ENCODE measurements around the gene ZNF292.
"Not testable (repeated sequence)": the region's sequence is repeated elsewhere in the genome, so short reads cannot be mapped to it uniquely, and the experiment has no call there.

The ZNF292 gene

GRCh38 chr6:87154993-87155841 lies at the start of gene ZNF292:
Gene ZNF292 (plus strand): TSS chr6:87155565. CDS start chr6:87155592, 27 bp downstream.
- peak; percentile 92 for DNase-seq (ENCODE audit: low read depth, low spot score)

GRCh38 chr6:87105823-87106222 lies 49.5 kb upstream of the ZNF292 start:
- no peak for DNase-seq (ENCODE audit: low read depth, low spot score)

GRCh38 chr6:87110636-87111035 lies 44.7 kb upstream of the ZNF292 start:
- DNase-seq (ENCODE audit: low read depth, low spot score): no peak

- DNase-seq (ENCODE audit: low read depth, low spot score): no peak
Measured at GRCh38 chr6:87115402-87116135, 39.8 kb upstream of the ZNF292 start.

- no peak for DNase-seq (ENCODE audit: low read depth, low spot score)
Measured at GRCh38 chr6:87116922-87117321, 38.4 kb upstream of the ZNF292 start.

- no peak for DNase-seq (ENCODE audit: low read depth, low spot score)
Measured at GRCh38 chr6:87118054-87118453, 37.3 kb upstream of the ZNF292 start.

- no peak for DNase-seq (ENCODE audit: low read depth, low spot score)
Measured at GRCh38 chr6:87122477-87122876, 32.9 kb upstream of the ZNF292 start.

- DNase-seq (ENCODE audit: low read depth, low spot score): no peak
Measured at GRCh38 chr6:87124074-87124473, 31.3 kb upstream of the ZNF292 start.

GRCh38 chr6:87126501-87126900 lies 28.9 kb upstream of the ZNF292 start:
- DNase-seq (ENCODE audit: low read depth, low spot score): no peak

- DNase-seq (ENCODE audit: low read depth, low spot score): no peak
Measured at GRCh38 chr6:87127737-87128136, 27.6 kb upstream of the ZNF292 start.

- no peak for DNase-seq (ENCODE audit: low read depth, low spot score)
Measured at GRCh38 chr6:87136963-87137362, 18.4 kb upstream of the ZNF292 start.

GRCh38 chr6:87139236-87139635 lies 16.1 kb upstream of the ZNF292 start:
- no peak for DNase-seq (ENCODE audit: low read depth, low spot score)

GRCh38 chr6:87139927-87140326 lies 15.4 kb upstream of the ZNF292 start:
- not testable (repeated sequence) for DNase-seq (ENCODE audit: low read depth, low spot score)

GRCh38 chr6:87146363-87146762 lies 9.0 kb upstream of the ZNF292 start:
- no peak for DNase-seq (ENCODE audit: low read depth, low spot score)

- DNase-seq (ENCODE audit: low read depth, low spot score): no peak
Measured at GRCh38 chr6:87150406-87150805, 5.0 kb upstream of the ZNF292 start.

GRCh38 chr6:87151471-87151780 lies 3.9 kb upstream of the ZNF292 start:
- no peak for DNase-seq (ENCODE audit: low read depth, low spot score)

- no peak for DNase-seq (ENCODE audit: low read depth, low spot score)
Measured at GRCh38 chr6:87151781-87152525, 3.4 kb upstream of the ZNF292 start.

- DNase-seq (ENCODE audit: low read depth, low spot score): no peak
Measured at GRCh38 chr6:87152526-87152955, 2.8 kb upstream of the ZNF292 start.

- no peak for DNase-seq (ENCODE audit: low read depth, low spot score)
Measured at GRCh38 chr6:87154641-87154992, 748 bp upstream of the ZNF292 start.

GRCh38 chr6:87155842-87156815 lies 764 bp downstream of the ZNF292 start:
- no peak for DNase-seq (ENCODE audit: low read depth, low spot score)

- DNase-seq (ENCODE audit: low read depth, low spot score): not testable (repeated sequence)
Measured at GRCh38 chr6:87157596-87157995, 2.2 kb downstream of the ZNF292 start.
